Stomach (tissue), 4 donors: ENCODE measurements around the gene NRXN2.

ENCODE experiments used
- POLR2A ChIP-seq, 4 donors: fragments of 450-650 bp; IDR thresholded peaks; one replicate each; pipeline ENCODE4 v1.6.1; 2016; ENCODE audit warnings: antibody characterized with exemption in 4 of 4, control low read depth in 2 of 4, mild to moderate bottlenecking in 1 of 4, moderate library complexity in 1 of 4
- POLR2AphosphoS5 ChIP-seq, 3 donors: sonication (generic); formaldehyde crosslinking; IDR thresholded peaks; one replicate each; pipeline ENCODE4 v1.6.1; 2016; ENCODE audit warnings: antibody characterized with exemption in 3 of 3
- TF ChIP-seq, protein P1 (sequence below), 7 experiments: fragments of 450-650 bp in 4 of 7; fragments of 200-600 bp in 3 of 7; sonication (generic) in 3 of 7; IDR thresholded peaks; one replicate each; pipeline ENCODE4 v1.5.1; 2016 to 2019; ENCODE audit warnings: antibody characterized with exemption in 7 of 7, control low read depth in 2 of 7, mild to moderate bottlenecking in 1 of 7

DNA sequence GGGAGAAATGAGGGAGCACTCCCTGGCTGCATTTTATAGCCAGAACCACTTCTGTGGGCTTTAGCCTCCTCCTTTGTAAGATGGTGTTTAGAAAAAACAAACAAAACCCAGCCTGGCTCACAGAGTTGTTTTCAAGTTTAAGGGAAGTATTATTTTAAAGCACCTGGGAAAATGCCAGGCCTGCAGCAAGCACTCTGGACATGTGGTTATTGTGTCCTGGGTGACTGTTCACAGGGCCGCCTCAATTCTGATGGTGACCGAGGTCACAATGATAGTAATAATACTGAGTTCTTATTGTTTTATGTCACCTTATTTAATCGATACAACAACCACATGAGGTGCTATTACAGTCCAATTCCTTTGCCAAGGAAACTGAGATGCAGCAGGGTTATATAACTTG, 152.7 kb downstream of the NRXN2 start:
- TF ChIP-seq, protein P1, sequence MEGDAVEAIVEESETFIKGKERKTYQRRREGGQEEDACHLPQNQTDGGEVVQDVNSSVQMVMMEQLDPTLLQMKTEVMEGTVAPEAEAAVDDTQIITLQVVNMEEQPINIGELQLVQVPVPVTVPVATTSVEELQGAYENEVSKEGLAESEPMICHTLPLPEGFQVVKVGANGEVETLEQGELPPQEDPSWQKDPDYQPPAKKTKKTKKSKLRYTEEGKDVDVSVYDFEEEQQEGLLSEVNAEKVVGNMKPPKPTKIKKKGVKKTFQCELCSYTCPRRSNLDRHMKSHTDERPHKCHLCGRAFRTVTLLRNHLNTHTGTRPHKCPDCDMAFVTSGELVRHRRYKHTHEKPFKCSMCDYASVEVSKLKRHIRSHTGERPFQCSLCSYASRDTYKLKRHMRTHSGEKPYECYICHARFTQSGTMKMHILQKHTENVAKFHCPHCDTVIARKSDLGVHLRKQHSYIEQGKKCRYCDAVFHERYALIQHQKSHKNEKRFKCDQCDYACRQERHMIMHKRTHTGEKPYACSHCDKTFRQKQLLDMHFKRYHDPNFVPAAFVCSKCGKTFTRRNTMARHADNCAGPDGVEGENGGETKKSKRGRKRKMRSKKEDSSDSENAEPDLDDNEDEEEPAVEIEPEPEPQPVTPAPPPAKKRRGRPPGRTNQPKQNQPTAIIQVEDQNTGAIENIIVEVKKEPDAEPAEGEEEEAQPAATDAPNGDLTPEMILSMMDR (IDR thresholded peaks at IDR 0.05) = no peak
- TF ChIP-seq POLR2AphosphoS5 (IDR thresholded peaks at IDR 0.05) (no peak), POLR2A (IDR thresholded peaks at IDR 0.05) (no peak)
